Endothelial cell (in vitro differentiated cells): Measurements from ENCODE around the gene EGFLAM. TPM values are rescaled to one million over a fixed set of nuclear protein-coding genes. Genes with fewer than 3 reads are reported as not detected.

Experiments used
- DNase-seq: peaks from one replicate; pipeline ENCODE4 v3.0.0; 2021; ENCODE audit warnings: low spot score
- H3K27ac Mint-ChIP-seq: one replicate; pipeline ENCODE4 v1.8.0; 2021; ENCODE audit warnings: mixed read lengths, inconsistent platforms; ENCODE audit not compliant: unreplicated experiment
- H3K27me3 Mint-ChIP-seq: one replicate; pipeline ENCODE4 v1.8.0; 2021; ENCODE audit warnings: mild to moderate bottlenecking, moderate library complexity, mixed read lengths, inconsistent platforms; ENCODE audit not compliant: unreplicated experiment
- H3K36me3 Mint-ChIP-seq: one replicate; pipeline ENCODE4 v1.8.0; 2021; ENCODE audit warnings: mild to moderate bottlenecking, low read depth, mixed read lengths, inconsistent platforms; ENCODE audit not compliant: unreplicated experiment
- H3K4me1 Mint-ChIP-seq: one replicate; pipeline ENCODE4 v1.8.0; 2021; ENCODE audit warnings: mild to moderate bottlenecking, mixed read lengths, inconsistent platforms; ENCODE audit not compliant: unreplicated experiment
- H3K4me3 Mint-ChIP-seq: one replicate; pipeline ENCODE4 v1.8.0; 2021; ENCODE audit warnings: mild to moderate bottlenecking, mixed read lengths, inconsistent platforms; ENCODE audit not compliant: unreplicated experiment
- H3K9me3 Mint-ChIP-seq: one replicate; pipeline ENCODE4 v1.8.0; 2021; ENCODE audit warnings: mixed read lengths, inconsistent platforms; ENCODE audit not compliant: unreplicated experiment
- total RNA-seq: library from RNA; stranded (reverse); fragmentation: NEBNext Ultra II Directional; extraction: Animal tissue kit (Norgen Biotek cat#: 25700); gene quantifications from one replicate; pipeline ENCODE4 v1.2.1, GENCODE V29; 2021; ENCODE audit not compliant: unreplicated experiment
- TF ChIP-seq, protein P1 (sequence below): fragments of 200-600 bp; sonication (generic); IDR thresholded peaks from one replicate; pipeline ENCODE4 v1.5.0; 2021; ENCODE audit warnings: antibody characterized with exemption; ENCODE audit not compliant: unreplicated experiment

The EGFLAM gene
- total RNA-seq, 1 donor from 2014 or later: 29.6 TPM

DNA sequence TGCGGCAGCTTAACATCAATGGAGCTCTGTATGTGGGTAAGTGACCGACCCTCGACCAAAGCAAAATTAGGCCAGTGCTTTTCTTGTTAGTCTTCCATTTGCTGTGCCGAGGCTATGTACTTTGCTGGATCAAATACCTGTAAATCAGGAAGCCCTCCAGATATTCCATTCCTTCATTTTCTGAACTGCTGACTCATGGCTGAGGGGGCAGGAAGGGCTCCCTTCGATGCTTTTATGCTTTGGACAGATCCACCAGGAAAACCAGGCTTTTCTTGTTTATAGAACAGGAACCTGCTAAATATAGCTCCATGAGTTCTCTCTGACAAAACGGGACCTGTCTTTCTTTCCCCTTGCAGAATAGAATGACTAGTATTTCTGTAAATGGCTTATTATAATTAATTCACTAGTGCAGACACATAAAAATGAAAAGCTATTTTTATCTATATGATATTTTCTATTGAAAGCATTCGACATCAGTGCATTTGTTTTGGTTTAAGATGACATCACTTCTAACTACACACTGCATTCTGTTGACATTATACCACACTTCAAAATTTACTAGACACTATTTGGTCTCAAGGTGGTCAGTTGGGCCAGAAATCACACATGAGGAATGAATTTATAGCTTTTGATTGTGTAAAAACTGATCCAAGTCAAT is 204.7 kb downstream of the EGFLAM start:
- TF ChIP-seq, protein P1, sequence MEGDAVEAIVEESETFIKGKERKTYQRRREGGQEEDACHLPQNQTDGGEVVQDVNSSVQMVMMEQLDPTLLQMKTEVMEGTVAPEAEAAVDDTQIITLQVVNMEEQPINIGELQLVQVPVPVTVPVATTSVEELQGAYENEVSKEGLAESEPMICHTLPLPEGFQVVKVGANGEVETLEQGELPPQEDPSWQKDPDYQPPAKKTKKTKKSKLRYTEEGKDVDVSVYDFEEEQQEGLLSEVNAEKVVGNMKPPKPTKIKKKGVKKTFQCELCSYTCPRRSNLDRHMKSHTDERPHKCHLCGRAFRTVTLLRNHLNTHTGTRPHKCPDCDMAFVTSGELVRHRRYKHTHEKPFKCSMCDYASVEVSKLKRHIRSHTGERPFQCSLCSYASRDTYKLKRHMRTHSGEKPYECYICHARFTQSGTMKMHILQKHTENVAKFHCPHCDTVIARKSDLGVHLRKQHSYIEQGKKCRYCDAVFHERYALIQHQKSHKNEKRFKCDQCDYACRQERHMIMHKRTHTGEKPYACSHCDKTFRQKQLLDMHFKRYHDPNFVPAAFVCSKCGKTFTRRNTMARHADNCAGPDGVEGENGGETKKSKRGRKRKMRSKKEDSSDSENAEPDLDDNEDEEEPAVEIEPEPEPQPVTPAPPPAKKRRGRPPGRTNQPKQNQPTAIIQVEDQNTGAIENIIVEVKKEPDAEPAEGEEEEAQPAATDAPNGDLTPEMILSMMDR: no peak
- no peaks in the 10 kb centered on the region for H3K36me3 Mint-ChIP-seq
- no peak overlapping the region for H3K4me3 Mint-ChIP-seq
- no peaks in the 10 kb centered on the region for H3K9me3 Mint-ChIP-seq
- no peak for DNase-seq
- peaks cover 2% of the 10 kb centered on the region for H3K27me3 Mint-ChIP-seq
- H3K4me1 Mint-ChIP-seq: peaks cover 12% of the 10 kb centered on the region
- H3K27ac Mint-ChIP-seq: no peak overlapping the region

DNA sequence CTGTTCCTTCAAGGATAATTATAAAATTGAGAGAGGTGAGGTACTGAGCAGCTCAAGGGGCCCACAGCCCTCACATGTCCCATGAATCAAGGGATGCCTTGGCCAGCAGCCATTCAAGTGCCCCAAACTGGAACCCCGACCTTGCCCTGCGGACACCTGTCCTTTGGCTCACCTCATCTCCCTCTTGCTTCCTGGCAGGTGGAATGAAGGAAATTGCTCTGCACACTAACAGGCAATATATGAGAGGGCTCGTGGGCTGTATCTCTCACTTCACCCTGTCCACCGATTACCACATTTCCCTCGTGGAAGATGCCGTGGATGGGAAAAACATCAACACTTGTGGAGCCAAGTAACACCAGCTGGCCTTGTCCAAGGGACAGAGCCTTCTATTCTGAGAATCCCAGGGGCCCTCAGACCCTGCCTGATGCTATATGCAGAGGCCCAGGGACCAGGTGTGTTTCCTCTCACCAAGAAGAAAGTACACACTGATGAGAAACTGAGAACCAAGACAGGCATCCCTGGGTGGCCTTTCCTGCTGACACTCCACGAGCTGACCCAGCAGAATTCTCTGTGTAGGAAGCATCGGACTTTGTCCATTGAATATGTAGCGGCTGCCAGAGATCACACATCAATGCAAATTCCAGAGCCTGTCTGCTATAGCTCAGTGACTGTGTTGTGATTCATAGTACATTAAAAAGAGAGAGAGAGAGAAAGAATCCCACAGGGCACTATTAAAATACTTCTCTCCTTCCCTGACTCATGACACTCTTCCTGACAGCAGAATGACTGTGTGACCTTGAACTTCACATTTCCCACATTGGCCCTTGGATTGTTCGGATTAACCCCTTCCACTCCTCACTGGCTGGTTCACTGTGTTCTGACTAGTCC is 205.5 kb downstream of the EGFLAM start:
- Mint-ChIP-seq H3K4me3 (no peak overlapping the region), H3K4me1 (peaks cover 13% of the 10 kb centered on the region), H3K27ac (no peak overlapping the region), H3K36me3 (no peaks in the 10 kb centered on the region), H3K9me3 (no peaks in the 10 kb centered on the region), H3K27me3 (peaks cover 2% of the 10 kb centered on the region)
- TF ChIP-seq, protein P1: no peak
- DNase-seq: no peak

DNA sequence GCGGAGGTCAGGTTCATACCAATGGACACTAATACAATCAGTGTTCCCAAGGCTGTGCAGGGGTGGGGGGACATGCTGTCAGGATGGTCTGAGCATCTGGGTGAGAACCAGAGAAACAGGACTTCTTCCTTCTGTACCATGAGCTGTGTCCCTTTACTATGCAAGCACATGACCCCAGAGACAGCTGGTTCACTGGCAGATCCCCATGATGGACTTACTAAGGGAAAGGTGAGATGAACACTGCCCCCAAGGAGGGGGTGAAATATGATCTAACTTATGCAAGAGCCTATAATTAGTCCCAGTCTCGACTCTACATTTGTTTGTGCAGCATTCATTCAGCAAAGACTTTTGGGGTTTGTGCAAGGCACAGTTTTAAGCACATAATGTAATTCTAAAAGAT is 206.7 kb downstream of the EGFLAM start:
- TF ChIP-seq, protein P1: no peak
- Mint-ChIP-seq H3K27ac (no peak overlapping the region), H3K27me3 (peaks cover 2% of the 10 kb centered on the region), H3K4me3 (no peak overlapping the region), H3K36me3 (peaks cover 4% of the 10 kb centered on the region), H3K4me1 (peaks cover 15% of the 10 kb centered on the region), H3K9me3 (no peaks in the 10 kb centered on the region)
- no peak for DNase-seq

DNA sequence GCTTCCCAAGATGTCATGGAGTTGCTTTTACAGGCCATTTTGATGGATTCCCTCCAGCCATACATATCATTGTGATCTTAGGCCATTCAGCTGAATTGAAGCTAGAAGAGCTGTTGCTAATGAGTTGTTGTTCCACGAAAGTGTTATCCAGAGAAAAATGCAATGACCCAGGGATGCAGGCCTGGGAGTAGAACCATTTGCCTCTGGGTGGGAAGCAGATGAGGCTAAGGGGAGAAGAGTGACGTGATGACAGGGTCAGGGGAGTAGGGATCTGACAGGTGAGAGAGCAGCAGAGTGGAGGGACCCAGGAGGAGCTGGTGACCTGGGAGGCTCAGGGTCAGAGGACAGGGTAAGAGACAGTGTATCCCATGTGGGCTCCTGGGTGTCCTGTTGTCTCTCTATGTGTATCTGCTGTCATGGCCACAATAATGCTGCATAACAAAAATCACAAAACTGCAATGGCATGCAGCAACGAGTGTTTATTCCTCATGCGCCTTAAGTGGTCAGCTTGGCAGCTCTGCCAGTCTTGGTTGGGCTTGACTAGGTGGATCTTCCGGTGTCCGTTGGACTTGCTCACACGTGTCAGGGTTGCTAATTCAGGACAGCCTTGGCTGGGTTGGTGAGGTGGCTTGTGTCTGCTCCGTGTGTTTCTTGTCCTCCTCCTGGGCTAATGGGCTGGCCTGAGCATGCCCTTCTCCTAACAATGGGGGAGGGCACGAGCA is 207.5 kb downstream of the EGFLAM start:
- no peak for DNase-seq
- Mint-ChIP-seq H3K27me3 (peaks cover 2% of the 10 kb centered on the region), H3K4me1 (peaks cover 15% of the 10 kb centered on the region), H3K4me3 (no peak overlapping the region), H3K36me3 (peaks cover 4% of the 10 kb centered on the region), H3K27ac (no peak overlapping the region), H3K9me3 (no peaks in the 10 kb centered on the region)
- TF ChIP-seq, protein P1: no peak
